ENCODE measurements around the gene IL21R.

IL21R gene

GRCh38 chr16:27359051-27359450, 42.9 kb upstream of the IL21R start:
- H3K4me3 ChIP-seq (ENCODE audit: low read length) = no peak overlapping the region
- no peak overlapping the region for H3K9ac ChIP-seq (ENCODE audit: low read length)
- no peaks in the 10 kb centered on the region for H3F3A ChIP-seq (ENCODE audit: insufficient read depth, low read length)
- H3K36me3 ChIP-seq (replicated peaks; ENCODE audit: insufficient read depth, low read length) = no peaks in the 10 kb centered on the region
- TF ChIP-seq CTCF (IDR thresholded peaks at IDR 0.05; ENCODE audit: low read length) (no peak), EZH2 (optimal IDR thresholded peaks at IDR 0.05; ENCODE audit: low read depth, low read length) (no peak), EZH2phosphoT487 (IDR thresholded peaks at IDR 0.05; ENCODE audit: low read length) (no peak)
- no peak for DNase-seq
- H3K27ac ChIP-seq (ENCODE audit: low read length) = no peak overlapping the region
- no peaks in the 10 kb centered on the region for H3K4me1 ChIP-seq (ENCODE audit: low read length)
- no peaks in the 10 kb centered on the region for H3K9me3 ChIP-seq (replicated peaks; ENCODE audit: insufficient read depth, low read length)
- no peaks in the 10 kb centered on the region for H3K79me2 ChIP-seq (ENCODE audit: low read length)
- H4K20me1 ChIP-seq (ENCODE audit: insufficient read depth, low read length) = no peaks in the 10 kb centered on the region
- no peaks in the 10 kb centered on the region for H3K9me2 ChIP-seq (replicated peaks; ENCODE audit: insufficient read depth, low read length)
- H3K27me3 ChIP-seq (replicated peaks; ENCODE audit: insufficient read depth, low read length) = no peaks in the 10 kb centered on the region
- H3K4me2 ChIP-seq (ENCODE audit: low read depth, low read length) = no peak overlapping the region
- no peak overlapping the region for H2AFZ ChIP-seq (ENCODE audit: low read length)

- H3K27ac ChIP-seq (ENCODE audit: low read length) = no peak overlapping the region
- TF ChIP-seq EZH2 (optimal IDR thresholded peaks at IDR 0.05; ENCODE audit: low read depth, low read length) (no peak), CTCF (IDR thresholded peaks at IDR 0.05; ENCODE audit: low read length) (no peak), EZH2phosphoT487 (IDR thresholded peaks at IDR 0.05; ENCODE audit: low read length) (no peak)
- no peaks in the 10 kb centered on the region for H3F3A ChIP-seq (ENCODE audit: insufficient read depth, low read length)
- H3K36me3 ChIP-seq (replicated peaks; ENCODE audit: insufficient read depth, low read length) = no peaks in the 10 kb centered on the region
- H3K9me3 ChIP-seq (replicated peaks; ENCODE audit: insufficient read depth, low read length) = no peaks in the 10 kb centered on the region
- no peaks in the 10 kb centered on the region for H3K79me2 ChIP-seq (ENCODE audit: low read length)
- H3K4me3 ChIP-seq (ENCODE audit: low read length) = no peak overlapping the region
- H3K4me2 ChIP-seq (ENCODE audit: low read depth, low read length) = no peak overlapping the region
- H3K4me1 ChIP-seq (ENCODE audit: low read length) = 0 out of 2 replicates have a peak, but pooled peaks cover 4% of the 10 kb centered on the region
- no peak for DNase-seq
- H4K20me1 ChIP-seq (ENCODE audit: insufficient read depth, low read length) = no peaks in the 10 kb centered on the region
- H3K27me3 ChIP-seq (replicated peaks; ENCODE audit: insufficient read depth, low read length) = no peaks in the 10 kb centered on the region
- H3K9me2 ChIP-seq (replicated peaks; ENCODE audit: insufficient read depth, low read length) = no peaks in the 10 kb centered on the region
- no peak overlapping the region for H3K9ac ChIP-seq (ENCODE audit: low read length)
- H2AFZ ChIP-seq (ENCODE audit: low read length) = no peak overlapping the region
These were observed 42.4 kb upstream of the IL21R start for GRCh38 chr16:27359615-27360014.

- Histone ChIP-seq H2AFZ (ENCODE audit: low read length) (no peak overlapping the region), H3K9me2 (replicated peaks; ENCODE audit: insufficient read depth, low read length) (no peaks in the 10 kb centered on the region), H3K9me3 (replicated peaks; ENCODE audit: insufficient read depth, low read length) (no peaks in the 10 kb centered on the region), H3K4me3 (ENCODE audit: low read length) (no peak overlapping the region), H3K4me2 (ENCODE audit: low read depth, low read length) (no peak overlapping the region), H3K36me3 (replicated peaks; ENCODE audit: insufficient read depth, low read length) (no peaks in the 10 kb centered on the region), H3K9ac (ENCODE audit: low read length) (no peak overlapping the region), H3K79me2 (ENCODE audit: low read length) (no peaks in the 10 kb centered on the region), H3K27ac (ENCODE audit: low read length) (no peak overlapping the region), H3K27me3 (replicated peaks; ENCODE audit: insufficient read depth, low read length) (no peaks in the 10 kb centered on the region), H4K20me1 (ENCODE audit: insufficient read depth, low read length) (no peaks in the 10 kb centered on the region), H3F3A (ENCODE audit: insufficient read depth, low read length) (no peaks in the 10 kb centered on the region), H3K4me1 (ENCODE audit: low read length) (0 out of 2 replicates have a peak, but pooled peaks cover 4% of the 10 kb centered on the region)
- DNase-seq = no peak
- no peak for TF ChIP-seq CTCF (IDR thresholded peaks at IDR 0.05; ENCODE audit: low read length)
- TF ChIP-seq EZH2phosphoT487 (IDR thresholded peaks at IDR 0.05; ENCODE audit: low read length) = no peak
- TF ChIP-seq EZH2 (optimal IDR thresholded peaks at IDR 0.05; ENCODE audit: low read depth, low read length) = no peak
These were observed 40.0 kb upstream of the IL21R start for GRCh38 chr16:27361987-27362386.

Measured in MM.1S (cell line).